Ramos (cell line): ENCODE results near the gene HIVEP2.

Experiments used
- in situ Hi-C: fragments of 300-500 bp; cut with MboI; formaldehyde crosslinking; loops from one replicate; pipeline ENCODE4 v1.14.3; 2022; ENCODE audit warnings: low sequenced_read_pairs; ENCODE audit not compliant: unreplicated experiment

HIVEP2 gene

GRCh38 chr6:142799639-142800038 lies 145.3 kb downstream of the HIVEP2 start:
- in situ Hi-C loops: no loop called here

- in situ Hi-C loops: no loop called here
Measured at GRCh38 chr6:142797159-142797558, 147.8 kb downstream of the HIVEP2 start.

DNA sequence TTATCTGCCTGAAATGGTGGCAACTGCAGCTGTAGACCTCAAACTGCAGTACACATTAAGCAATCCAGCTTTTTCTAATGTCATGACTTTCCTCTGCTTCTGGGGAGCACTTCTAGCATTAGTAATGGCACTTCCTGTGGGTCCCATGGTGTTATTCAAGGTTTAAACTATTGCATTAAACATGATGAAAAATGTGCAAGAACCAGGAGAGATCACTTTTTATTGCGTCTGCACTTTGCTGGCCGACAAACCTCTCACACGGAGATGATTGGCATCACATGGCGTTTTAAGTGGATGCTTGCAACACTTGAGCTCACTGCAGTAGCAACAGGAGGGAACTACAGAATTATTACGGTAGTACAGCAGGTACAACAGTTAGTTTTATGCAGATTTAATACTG lies 148.4 kb downstream of the HIVEP2 start:
- in situ Hi-C loops: no loop called here

DNA sequence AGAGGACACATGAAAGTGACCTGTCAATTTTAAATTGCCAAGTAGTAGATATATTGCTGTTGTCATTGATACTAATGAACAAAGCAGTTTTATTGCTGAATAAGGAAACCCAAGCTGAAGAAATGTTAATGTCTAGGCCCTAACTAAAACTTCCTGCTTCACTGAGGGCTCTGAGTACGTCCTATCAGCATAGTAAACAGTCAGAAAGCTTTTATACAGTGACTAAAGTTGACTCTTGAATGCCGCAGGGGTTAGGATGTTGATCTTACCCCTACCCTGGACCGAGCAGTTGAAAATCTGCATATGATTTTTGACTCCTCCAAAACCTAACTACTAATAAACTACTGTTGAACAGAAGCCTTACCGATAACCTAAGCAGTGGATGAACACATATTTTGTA lies 149.0 kb downstream of the HIVEP2 start:
- in situ Hi-C loops: no loop called here

DNA sequence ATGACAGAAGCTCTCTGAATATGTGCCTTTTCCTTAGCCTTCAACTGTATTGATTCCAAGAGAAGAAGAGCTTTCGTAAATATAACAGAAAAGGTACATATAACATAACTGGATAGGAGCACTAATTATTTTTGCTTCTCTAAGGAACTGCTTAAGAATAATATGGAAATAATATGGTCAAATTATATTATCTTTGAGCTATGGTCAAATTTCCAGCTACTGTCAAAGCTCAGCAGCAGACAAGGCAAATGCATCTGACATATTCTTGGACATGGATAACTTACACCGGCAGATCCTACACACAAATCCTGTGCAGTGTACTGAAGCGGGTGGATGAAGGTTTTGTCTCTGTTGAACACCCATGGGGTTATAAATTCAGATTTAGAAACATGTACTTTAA lies 150.6 kb downstream of the HIVEP2 start:
- in situ Hi-C loops: no loop called here

- in situ Hi-C loops: no loop called here
Measured at GRCh38 chr6:142790257-142790656, 154.7 kb downstream of the HIVEP2 start.

- in situ Hi-C loops: no loop called here
Measured at GRCh38 chr6:142787422-142787821, 157.6 kb downstream of the HIVEP2 start.

DNA sequence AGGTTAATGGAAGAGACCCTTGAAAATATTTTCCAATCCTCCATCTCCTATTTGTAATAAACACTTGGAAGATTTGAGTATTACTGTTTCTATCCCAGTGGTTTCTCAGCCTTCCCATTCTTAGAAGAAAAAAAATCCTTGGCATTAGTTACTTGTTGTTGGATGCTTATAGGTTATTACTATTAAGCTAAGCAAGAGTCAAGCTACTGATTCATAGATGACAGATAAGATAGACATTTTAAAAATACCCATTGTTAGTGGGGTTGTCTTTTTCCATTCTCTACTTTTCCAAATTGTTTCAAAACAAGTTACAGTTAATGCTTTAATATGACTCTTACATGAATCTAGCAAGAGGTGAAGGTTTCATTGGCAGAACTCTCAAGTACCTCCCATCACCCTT lies 158.5 kb downstream of the HIVEP2 start:
- in situ Hi-C loops: no loop called here

GRCh38 chr6:142784344-142784743 lies 160.6 kb downstream of the HIVEP2 start:
- in situ Hi-C loops: no loop called here

GRCh38 chr6:142783499-142783898 lies 161.5 kb downstream of the HIVEP2 start:
- in situ Hi-C loops: no loop called here

DNA sequence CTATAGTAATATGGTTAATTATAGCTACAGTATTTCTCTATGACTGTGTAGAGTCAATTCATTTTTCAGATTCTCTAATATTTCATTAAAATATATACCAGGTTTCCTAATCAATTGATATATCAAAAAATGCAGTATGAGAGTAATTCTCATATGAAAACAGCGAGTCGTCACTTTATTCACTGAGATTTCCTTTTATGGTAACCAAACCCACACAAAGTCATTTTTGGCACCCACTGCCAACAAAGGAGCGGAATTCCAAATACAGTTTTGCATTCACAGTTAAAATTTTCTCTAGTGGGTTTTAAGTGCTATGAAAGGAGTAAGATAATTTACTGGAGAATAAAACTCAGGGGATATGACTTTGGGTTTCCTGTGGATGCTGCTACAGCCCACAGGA lies 163.8 kb downstream of the HIVEP2 start:
- in situ Hi-C loops: no loop called here

GRCh38 chr6:142773859-142774648 lies 170.9 kb downstream of the HIVEP2 start:
- in situ Hi-C loops: no loop called here

- in situ Hi-C loops: no loop called here
Measured at GRCh38 chr6:142773324-142773723, 171.7 kb downstream of the HIVEP2 start.

- in situ Hi-C loops: no loop called here
Measured at GRCh38 chr6:142771162-142771561, 173.8 kb downstream of the HIVEP2 start.

DNA sequence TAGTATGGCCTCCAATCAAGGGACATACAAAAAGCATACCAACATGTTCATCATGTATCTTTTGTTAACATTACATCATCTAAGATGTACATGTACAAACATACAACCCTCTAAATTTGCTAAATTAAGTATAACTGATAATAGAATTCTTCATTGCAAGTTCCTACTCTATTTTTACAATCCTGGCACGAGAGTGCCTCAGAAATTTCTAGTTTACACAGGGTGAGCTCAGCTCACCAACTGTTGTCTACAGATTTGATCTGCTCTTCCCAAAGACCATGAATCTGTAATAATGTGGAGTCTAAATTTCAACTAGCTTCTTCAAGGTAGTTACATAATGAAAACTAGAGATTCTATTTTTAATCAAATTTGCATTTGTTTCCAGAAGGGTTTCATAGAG lies 179.7 kb downstream of the HIVEP2 start:
- in situ Hi-C loops: no loop called here

- in situ Hi-C loops: no loop called here
Measured at GRCh38 chr6:142764311-142764710, 180.7 kb downstream of the HIVEP2 start.

GRCh38 chr6:142763205-142763604 lies 181.8 kb downstream of the HIVEP2 start:
- in situ Hi-C loops: no loop called here

- in situ Hi-C loops: no loop called here
Measured at GRCh38 chr6:142761756-142762155, 183.2 kb downstream of the HIVEP2 start.

GRCh38 chr6:142760152-142760551 lies 184.8 kb downstream of the HIVEP2 start:
- in situ Hi-C loops: no loop called here

DNA sequence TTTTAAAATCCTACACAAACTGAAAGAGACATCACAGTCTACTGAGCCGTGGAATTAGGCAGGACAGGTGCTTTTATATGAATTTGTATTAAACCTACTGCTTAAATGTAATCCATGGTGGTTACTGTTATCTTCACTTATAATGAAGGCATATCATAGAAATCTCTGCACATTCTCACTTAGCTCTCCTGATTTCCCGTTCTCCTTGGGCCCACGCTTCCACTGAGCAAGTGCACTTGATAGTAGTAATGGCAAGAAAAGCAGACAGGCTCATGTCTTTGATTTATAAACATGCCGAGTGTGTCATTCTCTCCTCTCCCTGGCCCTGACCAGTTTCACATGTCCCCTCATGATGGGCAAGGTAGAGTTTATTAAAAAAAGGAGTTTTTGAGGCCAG lies 186.3 kb downstream of the HIVEP2 start:
- in situ Hi-C loops: no loop called here

GRCh38 chr6:142757852-142758628 lies 186.9 kb downstream of the HIVEP2 start:
- in situ Hi-C loops: no loop called here

DNA sequence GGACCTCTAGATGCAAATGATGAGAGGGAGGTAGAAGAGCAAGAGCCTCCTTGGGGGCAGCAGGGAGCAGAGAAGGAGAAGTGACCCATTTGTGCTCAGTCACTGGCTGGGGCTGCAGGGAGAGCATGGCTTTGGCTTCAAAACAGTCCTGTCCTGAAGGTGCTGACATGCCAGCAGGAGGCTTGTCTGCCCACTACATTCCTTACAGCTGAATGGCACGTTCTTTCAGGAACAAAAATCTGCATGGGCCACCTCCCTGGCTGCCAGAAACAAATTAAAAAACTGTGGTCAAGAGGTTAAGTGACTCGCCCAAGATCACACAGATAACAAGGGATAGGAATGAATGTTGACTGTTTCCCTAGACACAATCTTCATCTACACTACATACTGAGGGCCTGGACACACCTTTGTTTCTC lies 188.8 kb downstream of the HIVEP2 start:
- in situ Hi-C loops: no loop called here
